Measurements from ENCODE around the gene CPNE2. TPM values are rescaled to one million over a fixed set of nuclear protein-coding genes. Genes with fewer than 3 reads are reported as not detected.

Gene CPNE2
- total and polyA plus RNA-seq, 10 of the 15 experiments (the other 5 are each of a cell fraction or from before 2014, with no cell fraction given) = 3.1 to 22.1 (median 9.9) TPM

GRCh38 chr16:57055671-57056070 is 36.7 kb upstream of the CPNE2 start:
- H3K4me2 ChIP-seq (ENCODE audit: control insufficient read depth, insufficient read depth) = no peak overlapping the region
- peaks cover 22 to 23% of the 10 kb centered on the region in 2 experiments for H3K36me3 ChIP-seq (ENCODE audit: control insufficient read depth in 2 of 2, insufficient read depth in 2 of 2, low read length in 1 of 2)
- H3K27me3 ChIP-seq (replicated peaks in 1 of 2; ENCODE audit: control insufficient read depth in 2 of 2, insufficient read depth in 2 of 2, low read length in 1 of 2) = no peaks in the 10 kb centered on the region
- in situ Hi-C loops (cut with MboI) = no loop called here
- ATAC-seq (no peak), FAIRE-seq (no peak), DNase-seq (ENCODE audit: low read depth, low spot score) (no peak)
- no peak for TF ChIP-seq CHD1 (IDR thresholded peaks at IDR 0.05; ENCODE audit: low read depth, low read length)
- TF ChIP-seq MEF2B (IDR thresholded peaks at IDR 0.05; ENCODE audit: partially characterized antibody, poor library complexity, severe bottlenecking) = no peak
- TF ChIP-seq USF2 (IDR thresholded peaks at IDR 0.05; ENCODE audit: borderline replicate concordance, low read depth, low read length) = no peak
- TF ChIP-seq RELA (IDR thresholded peaks at IDR 0.05; ENCODE audit: borderline replicate concordance, partially characterized antibody) = no peak
- no peak for TF ChIP-seq POLR2AphosphoS5 (IDR thresholded peaks at IDR 0.05; ENCODE audit: low read length)
- TF ChIP-seq MYB (IDR thresholded peaks at IDR 0.05; ENCODE audit: borderline replicate concordance, low read depth, low read length) = no peak
- no peak for TF ChIP-seq ZNF207 (IDR thresholded peaks at IDR 0.05; ENCODE audit: borderline replicate concordance)
- no peak for TF ChIP-seq ATF7 (IDR thresholded peaks at IDR 0.05; ENCODE audit: low read depth)
- no peak for TF ChIP-seq TARDBP (IDR thresholded peaks at IDR 0.05; ENCODE audit: borderline replicate concordance)
- TF ChIP-seq, protein P1, sequence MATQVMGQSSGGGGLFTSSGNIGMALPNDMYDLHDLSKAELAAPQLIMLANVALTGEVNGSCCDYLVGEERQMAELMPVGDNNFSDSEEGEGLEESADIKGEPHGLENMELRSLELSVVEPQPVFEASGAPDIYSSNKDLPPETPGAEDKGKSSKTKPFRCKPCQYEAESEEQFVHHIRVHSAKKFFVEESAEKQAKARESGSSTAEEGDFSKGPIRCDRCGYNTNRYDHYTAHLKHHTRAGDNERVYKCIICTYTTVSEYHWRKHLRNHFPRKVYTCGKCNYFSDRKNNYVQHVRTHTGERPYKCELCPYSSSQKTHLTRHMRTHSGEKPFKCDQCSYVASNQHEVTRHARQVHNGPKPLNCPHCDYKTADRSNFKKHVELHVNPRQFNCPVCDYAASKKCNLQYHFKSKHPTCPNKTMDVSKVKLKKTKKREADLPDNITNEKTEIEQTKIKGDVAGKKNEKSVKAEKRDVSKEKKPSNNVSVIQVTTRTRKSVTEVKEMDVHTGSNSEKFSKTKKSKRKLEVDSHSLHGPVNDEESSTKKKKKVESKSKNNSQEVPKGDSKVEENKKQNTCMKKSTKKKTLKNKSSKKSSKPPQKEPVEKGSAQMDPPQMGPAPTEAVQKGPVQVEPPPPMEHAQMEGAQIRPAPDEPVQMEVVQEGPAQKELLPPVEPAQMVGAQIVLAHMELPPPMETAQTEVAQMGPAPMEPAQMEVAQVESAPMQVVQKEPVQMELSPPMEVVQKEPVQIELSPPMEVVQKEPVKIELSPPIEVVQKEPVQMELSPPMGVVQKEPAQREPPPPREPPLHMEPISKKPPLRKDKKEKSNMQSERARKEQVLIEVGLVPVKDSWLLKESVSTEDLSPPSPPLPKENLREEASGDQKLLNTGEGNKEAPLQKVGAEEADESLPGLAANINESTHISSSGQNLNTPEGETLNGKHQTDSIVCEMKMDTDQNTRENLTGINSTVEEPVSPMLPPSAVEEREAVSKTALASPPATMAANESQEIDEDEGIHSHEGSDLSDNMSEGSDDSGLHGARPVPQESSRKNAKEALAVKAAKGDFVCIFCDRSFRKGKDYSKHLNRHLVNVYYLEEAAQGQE (IDR thresholded peaks at IDR 0.05; ENCODE audit: low read depth, low read length) = no peak
- TF ChIP-seq SMARCA5 (IDR thresholded peaks at IDR 0.05) = no peak
- TF ChIP-seq HDAC2 (IDR thresholded peaks at IDR 0.05) = no peak
- TF ChIP-seq, protein P2, sequence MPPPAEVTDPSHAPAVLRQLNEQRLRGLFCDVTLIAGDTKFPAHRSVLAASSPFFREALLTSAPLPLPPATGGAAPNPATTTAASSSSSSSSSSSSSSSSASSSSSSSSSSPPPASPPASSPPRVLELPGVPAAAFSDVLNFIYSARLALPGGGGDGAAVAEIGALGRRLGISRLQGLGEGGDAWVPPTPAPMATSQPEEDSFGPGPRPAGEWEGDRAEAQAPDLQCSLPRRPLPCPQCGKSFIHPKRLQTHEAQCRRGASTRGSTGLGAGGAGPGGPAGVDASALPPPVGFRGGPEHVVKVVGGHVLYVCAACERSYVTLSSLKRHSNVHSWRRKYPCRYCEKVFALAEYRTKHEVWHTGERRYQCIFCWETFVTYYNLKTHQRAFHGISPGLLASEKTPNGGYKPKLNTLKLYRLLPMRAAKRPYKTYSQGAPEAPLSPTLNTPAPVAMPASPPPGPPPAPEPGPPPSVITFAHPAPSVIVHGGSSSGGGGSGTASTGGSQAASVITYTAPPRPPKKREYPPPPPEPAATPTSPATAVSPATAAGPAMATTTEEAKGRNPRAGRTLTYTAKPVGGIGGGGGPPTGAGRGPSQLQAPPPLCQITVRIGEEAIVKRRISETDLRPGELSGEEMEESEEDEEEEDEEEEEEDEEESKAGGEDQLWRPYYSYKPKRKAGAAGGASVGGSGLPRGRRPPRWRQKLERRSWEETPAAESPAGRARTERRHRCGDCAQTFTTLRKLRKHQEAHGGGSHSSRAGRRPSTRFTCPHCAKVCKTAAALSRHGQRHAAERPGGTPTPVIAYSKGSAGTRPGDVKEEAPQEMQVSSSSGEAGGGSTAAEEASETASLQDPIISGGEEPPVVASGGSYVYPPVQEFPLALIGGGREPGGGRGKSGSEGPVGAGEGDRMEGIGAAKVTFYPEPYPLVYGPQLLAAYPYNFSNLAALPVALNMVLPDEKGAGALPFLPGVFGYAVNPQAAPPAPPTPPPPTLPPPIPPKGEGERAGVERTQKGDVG (CRISPR knock-in tag; IDR thresholded peaks at IDR 0.05) = no peak
- H3K4me1 ChIP-seq (ENCODE audit: control insufficient read depth, insufficient read depth, low read length) = no peaks in the 10 kb centered on the region
- 89% methylated on average over 6 of the region's 6 CpGs for WGBS (ENCODE audit: insufficient coverage, insufficient replicate concordance, low lambda C conversion rate, missing lambda C conversion rate)
- SMC1A ChIA-PET (ENCODE audit: uncharacterized antibody, unreplicated experiment) = no interaction called here
- no peaks in the 10 kb centered on the region for H3K79me2 ChIP-seq (ENCODE audit: control insufficient read depth, insufficient read depth, low read length)
- H3K9ac ChIP-seq (ENCODE audit: control insufficient read depth, insufficient read depth, low read length) = no peak overlapping the region
- no peak overlapping the region for H3K4me3 ChIP-seq
- intact Hi-C loops (cut with micrococcal nuclease; ENCODE audit: unreplicated experiment) = no loop called here
- no TSS peak for BruUV-seq (replicated peaks)
- H3K27ac ChIP-seq (ENCODE audit: control insufficient read depth, insufficient read depth) = no peak overlapping the region
- H4K20me1 ChIP-seq (ENCODE audit: control insufficient read depth, insufficient read depth) = no peaks in the 10 kb centered on the region
- RAD21 ChIA-PET (ENCODE audit: unreplicated experiment) = no interaction called here
- no peaks in the 10 kb centered on the region for H3K9me3 ChIP-seq (replicated peaks; ENCODE audit: control insufficient read depth, insufficient read depth, low read length)
- no peak overlapping the region for H2AFZ ChIP-seq (ENCODE audit: control insufficient read depth, low read depth, low read length)
- CTCF ChIA-PET = interaction anchor here (0.8 to 1.6 kb wide), 3 partner anchors 10 to 104 kb away, joined by 3 to 4 read pairs (median 3); no protein-coding TSS in a partner anchor
- POLR2A ChIA-PET = no interaction called here
